H9 (cell line): ENCODE results near the gene YWHAB. TPM values are rescaled to one million over a fixed set of nuclear protein-coding genes. Genes with fewer than 3 reads are reported as not detected.

Experiments
- DNase-seq: peaks from one replicate; pipeline ENCODE4 v3.0.0-alpha.2; 2017
- H2AFZ ChIP-seq: one replicate; pipeline ENCODE4 v1.6.1; 2013; ENCODE audit warnings: mild to moderate bottlenecking, low read length, control low read depth, moderate library complexity
- H2AK5ac ChIP-seq: 2 replicates; pipeline ENCODE4 v1.6.1; 2013; ENCODE audit warnings: low read length, control low read depth, mixed read lengths; ENCODE audit not compliant: insufficient read length
- H2BK120ac ChIP-seq: one replicate; pipeline ENCODE4 v1.6.1; 2013; ENCODE audit warnings: low read depth, mild to moderate bottlenecking, low read length, control low read depth, inconsistent platforms; ENCODE audit not compliant: poor library complexity, severe bottlenecking
- H2BK12ac ChIP-seq: 2 replicates; pipeline ENCODE4 v1.6.1; 2013; ENCODE audit warnings: low read length, control low read depth, mixed read lengths, low read depth; ENCODE audit not compliant: insufficient read length
- H2BK15ac ChIP-seq: 2 replicates; pipeline ENCODE4 v1.6.1; 2013; ENCODE audit warnings: low read depth, low read length, control low read depth
- H2BK20ac ChIP-seq: one replicate; pipeline ENCODE4 v1.6.1; 2013; ENCODE audit warnings: low read depth, mild to moderate bottlenecking, low read length, control low read depth, inconsistent platforms; ENCODE audit not compliant: poor library complexity, severe bottlenecking
- H2BK5ac ChIP-seq: 2 replicates; pipeline ENCODE4 v1.6.1; 2013; ENCODE audit warnings: low read length, control low read depth, mixed read lengths; ENCODE audit not compliant: insufficient read length
- H3K14ac ChIP-seq: 2 replicates; pipeline ENCODE4 v1.6.1; 2013; ENCODE audit warnings: low read length, control low read depth; ENCODE audit not compliant: insufficient read depth
- H3K18ac ChIP-seq: 2 replicates; pipeline ENCODE4 v1.6.1; 2013; ENCODE audit warnings: low read depth, mild to moderate bottlenecking, mixed read lengths, low read length, control low read depth; ENCODE audit not compliant: insufficient read length
- H3K23ac ChIP-seq: 2 replicates; pipeline ENCODE4 v1.6.1; 2013; ENCODE audit warnings: low read length, control low read depth, mixed read lengths, low read depth; ENCODE audit not compliant: insufficient read length
- H3K23me2 ChIP-seq: 2 replicates; pipeline ENCODE4 v1.6.1; 2013; ENCODE audit warnings: low read depth, mild to moderate bottlenecking, mixed read lengths, low read length, control low read depth; ENCODE audit not compliant: insufficient read length, poor library complexity, severe bottlenecking
- H3K27ac ChIP-seq: 2 replicates; pipeline ENCODE4 v1.5.1; 2013; ENCODE audit warnings: low read length, control low read depth, mixed read lengths, low read depth; ENCODE audit not compliant: insufficient read length
- H3K27me3 ChIP-seq: 2 replicates; pipeline ENCODE4 v1.6.1; 2013; ENCODE audit warnings: low read length, control low read depth, inconsistent platforms; ENCODE audit not compliant: insufficient read depth
- H3K4ac ChIP-seq: 2 replicates; pipeline ENCODE4 v1.6.1; 2013; ENCODE audit warnings: low read depth, mild to moderate bottlenecking, control low read depth, inconsistent platforms, low read length, moderate library complexity
- H3K4me1 ChIP-seq: 2 replicates; pipeline ENCODE4 v1.6.1; 2013; ENCODE audit warnings: low read length, control low read depth, inconsistent platforms; ENCODE audit not compliant: insufficient read depth
- H3K4me2 ChIP-seq: 2 replicates; pipeline ENCODE4 v1.6.1; 2013; ENCODE audit warnings: low read length, control low read depth, mixed read lengths; ENCODE audit not compliant: insufficient read length, insufficient read depth
- H3K56ac ChIP-seq: 2 replicates; pipeline ENCODE4 v1.6.1; 2013; ENCODE audit warnings: low read depth, mild to moderate bottlenecking, mixed read lengths, low read length, control low read depth; ENCODE audit not compliant: insufficient read length
- H3K79me1 ChIP-seq: 2 replicates; pipeline ENCODE4 v1.6.1; 2013; ENCODE audit warnings: low read depth, mild to moderate bottlenecking, moderate library complexity, low read length, control low read depth, inconsistent platforms; ENCODE audit not compliant: insufficient read depth, poor library complexity, severe bottlenecking
- H3K79me2 ChIP-seq: 2 replicates; pipeline ENCODE4 v1.6.1; 2013; ENCODE audit warnings: low read length, control low read depth, inconsistent platforms; ENCODE audit not compliant: insufficient read depth
- H3K9ac ChIP-seq: 2 replicates; pipeline ENCODE4 v1.6.1; 2013; ENCODE audit warnings: low read length, control low read depth, mixed read lengths; ENCODE audit not compliant: insufficient read length; ENCODE audit errors: extremely low read depth
- H3K9me3 ChIP-seq: one replicate; pipeline ENCODE4 v1.6.1; 2013; ENCODE audit warnings: low read depth, low read length, inconsistent platforms; ENCODE audit not compliant: control insufficient read depth
- H3T11ph ChIP-seq: one replicate; pipeline ENCODE4 v1.6.1; 2013; ENCODE audit warnings: mild to moderate bottlenecking, low read length, control low read depth, inconsistent platforms
- H4K20me1 ChIP-seq: one replicate; pipeline ENCODE4 v1.6.1; 2013; ENCODE audit not compliant: control insufficient read depth, insufficient read length, insufficient read depth
- H4K5ac ChIP-seq: 2 replicates; pipeline ENCODE4 v1.6.1; 2013; ENCODE audit warnings: low read depth, mild to moderate bottlenecking, mixed read lengths, low read length, control low read depth; ENCODE audit not compliant: insufficient read length
- H4K8ac ChIP-seq: replicated peaks from 2 replicates; pipeline ENCODE4 v1.6.1; 2013; ENCODE audit warnings: low read length, control low read depth, mixed read lengths, low read depth; ENCODE audit not compliant: insufficient read length
- H4K91ac ChIP-seq: 2 replicates; pipeline ENCODE4 v1.6.1; 2013; ENCODE audit warnings: low read depth, mild to moderate bottlenecking, moderate library complexity, mixed read lengths, low read length, control low read depth; ENCODE audit not compliant: insufficient read length
- H3K27ac Mint-ChIP-seq, 3 experiments: 2 replicates in 2 of 3; 3 replicates in 1 of 3; pipeline ENCODE4 v1.8.0; 2020 to 2021; ENCODE audit warnings: mixed read lengths in 3 of 3, mild to moderate bottlenecking in 1 of 3, moderate library complexity in 1 of 3
- H3K27me3 Mint-ChIP-seq: 2 replicates; pipeline ENCODE4 v1.8.0; 2021; ENCODE audit warnings: low read depth, mild to moderate bottlenecking, moderate library complexity, mixed read lengths
- H3K36me3 Mint-ChIP-seq, 3 experiments: 2 replicates in 2 of 3; 3 replicates in 1 of 3; pipeline ENCODE4 v1.8.0; 2020 to 2021; ENCODE audit warnings: low read depth in 3 of 3, mixed read lengths in 3 of 3; ENCODE audit not compliant: insufficient read depth in 1 of 3
- H3K4me1 Mint-ChIP-seq, 2 experiments: 2 replicates each; pipeline ENCODE4 v1.8.0; 2020; ENCODE audit warnings: mixed read lengths in 2 of 2
- H3K4me3 Mint-ChIP-seq, 2 experiments: 2 replicates in 1 of 2; 3 replicates in 1 of 2; pipeline ENCODE4 v1.8.0; 2020 to 2021; ENCODE audit warnings: mild to moderate bottlenecking in 2 of 2, mixed read lengths in 2 of 2, moderate library complexity in 1 of 2
- H3K9me3 Mint-ChIP-seq, 2 experiments: 2 replicates in 1 of 2; 3 replicates in 1 of 2; pipeline ENCODE4 v1.8.0; 2020; ENCODE audit warnings: mild to moderate bottlenecking in 2 of 2, mixed read lengths in 2 of 2, moderate library complexity in 1 of 2
- WGBS: extraction: QIAGEN DNeasy Blood & Tissue Kit; methylation state at CpG from one replicate; pipeline ENCODE4 v1.1.7; 2013; ENCODE audit warnings: missing lambda C conversion rate, low lambda C conversion rate, mixed read lengths; ENCODE audit not compliant: insufficient read length; ENCODE audit errors: extremely low coverage; 5-methylcytosine and 5-hydroxymethylcytosine counted together
- total RNA-seq: library from RNA; stranded (reverse); gene quantifications from 2 replicates; pipeline ENCODE4 v1.2.1, GENCODE V29; 2021
- TF ChIP-seq, protein P1 (sequence below): fragments of 200-600 bp; sonication (generic); conservative IDR thresholded peaks from 3 replicates; pipeline ENCODE4 v1.8.0; 2021; ENCODE audit warnings: antibody characterized with exemption, mild to moderate bottlenecking

Gene YWHAB
- total RNA-seq, 1 experiment from 2014 or later: 203 TPM

GRCh38 chr20:44945261-44945660, 59.8 kb downstream of the YWHAB start:
- Histone ChIP-seq H2BK120ac (no peak overlapping the region), H3K27ac (no peak overlapping the region), H3K14ac (no peak overlapping the region), H2BK12ac (no peak overlapping the region), H3K79me1 (no peaks in the 10 kb centered on the region), H4K8ac (no peak overlapping the region), H4K91ac (no peak overlapping the region), H3K9me3 (no peaks in the 10 kb centered on the region), H3K56ac (no peak overlapping the region), H3K4me1 (no peaks in the 10 kb centered on the region), H2AK5ac (no peak overlapping the region), H2BK15ac (no peak overlapping the region), H3K9ac (no peak overlapping the region), H2BK20ac (no peak overlapping the region), H4K5ac (no peak overlapping the region), H3K23me2 (no peaks in the 10 kb centered on the region), H3K18ac (no peak overlapping the region), H3K4ac (no peak overlapping the region), H2BK5ac (no peak overlapping the region), H3T11ph (no peak overlapping the region), H3K79me2 (no peaks in the 10 kb centered on the region), H3K4me2 (no peak overlapping the region), H2AFZ (no peak overlapping the region), H4K20me1 (no peaks in the 10 kb centered on the region), H3K23ac (no peak overlapping the region), H3K27me3 (no peaks in the 10 kb centered on the region)
- Mint-ChIP-seq H3K9me3 (no peaks in the 10 kb centered on the region), H3K27ac (0 out of 7 replicates have a peak overlapping the region, but pooled peaks of 1 of the 3 experiments have one; percentile 28), H3K4me1 (no peaks in the 10 kb centered on the region), H3K36me3 (peaks cover 14 to 87% (median 49%) of the 10 kb centered on the region in 3 experiments; a peak in 6 of 7 replicates), H3K4me3 (no peak overlapping the region), H3K27me3 (no peaks in the 10 kb centered on the region)
- TF ChIP-seq, protein P1, sequence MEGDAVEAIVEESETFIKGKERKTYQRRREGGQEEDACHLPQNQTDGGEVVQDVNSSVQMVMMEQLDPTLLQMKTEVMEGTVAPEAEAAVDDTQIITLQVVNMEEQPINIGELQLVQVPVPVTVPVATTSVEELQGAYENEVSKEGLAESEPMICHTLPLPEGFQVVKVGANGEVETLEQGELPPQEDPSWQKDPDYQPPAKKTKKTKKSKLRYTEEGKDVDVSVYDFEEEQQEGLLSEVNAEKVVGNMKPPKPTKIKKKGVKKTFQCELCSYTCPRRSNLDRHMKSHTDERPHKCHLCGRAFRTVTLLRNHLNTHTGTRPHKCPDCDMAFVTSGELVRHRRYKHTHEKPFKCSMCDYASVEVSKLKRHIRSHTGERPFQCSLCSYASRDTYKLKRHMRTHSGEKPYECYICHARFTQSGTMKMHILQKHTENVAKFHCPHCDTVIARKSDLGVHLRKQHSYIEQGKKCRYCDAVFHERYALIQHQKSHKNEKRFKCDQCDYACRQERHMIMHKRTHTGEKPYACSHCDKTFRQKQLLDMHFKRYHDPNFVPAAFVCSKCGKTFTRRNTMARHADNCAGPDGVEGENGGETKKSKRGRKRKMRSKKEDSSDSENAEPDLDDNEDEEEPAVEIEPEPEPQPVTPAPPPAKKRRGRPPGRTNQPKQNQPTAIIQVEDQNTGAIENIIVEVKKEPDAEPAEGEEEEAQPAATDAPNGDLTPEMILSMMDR: no peak
- WGBS: no CpG with 5 or more reads among the region's 6 CpGs
- no peak for DNase-seq
